ENCODE results near the gene PLCB1.
A peak's percentile ranks its signal among the peaks of the same experiment; 100 is the strongest.

The PLCB1 gene

GRCh38 chr20:8670893-8671215 is 538.8 kb downstream of the PLCB1 start:
- no peak for DNase-seq

DNA sequence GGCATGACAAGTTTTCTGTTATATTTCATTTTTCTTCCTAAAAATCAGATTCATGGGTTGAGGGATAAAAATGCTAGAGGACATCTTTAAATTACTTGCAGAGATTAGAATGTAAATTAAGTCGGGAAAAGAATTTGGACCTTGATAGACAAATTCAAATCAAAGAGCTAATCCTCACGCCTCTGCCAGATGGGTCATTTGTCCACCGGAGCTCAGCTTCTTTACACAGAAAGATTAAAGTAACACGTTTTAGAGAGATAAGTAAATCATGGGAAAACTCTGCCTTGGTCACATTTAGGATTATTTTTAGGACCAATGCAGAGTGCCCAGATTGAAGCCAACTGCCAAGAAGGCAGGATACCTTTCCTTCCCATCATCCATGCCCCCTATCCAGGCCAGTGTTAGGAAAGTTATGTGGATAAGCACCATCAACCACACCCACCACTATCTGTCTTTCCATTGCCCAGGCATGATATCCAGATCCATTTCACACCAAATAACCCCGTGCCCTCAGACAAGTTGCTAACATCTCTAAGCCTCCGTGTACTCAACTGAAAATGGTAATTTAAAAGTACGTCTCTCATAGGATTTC is 539.4 kb downstream of the PLCB1 start:
- no peak for DNase-seq

- DNase-seq, result no peak
Measured at GRCh38 chr20:8673116-8673515, 541.0 kb downstream of the PLCB1 start.

DNA sequence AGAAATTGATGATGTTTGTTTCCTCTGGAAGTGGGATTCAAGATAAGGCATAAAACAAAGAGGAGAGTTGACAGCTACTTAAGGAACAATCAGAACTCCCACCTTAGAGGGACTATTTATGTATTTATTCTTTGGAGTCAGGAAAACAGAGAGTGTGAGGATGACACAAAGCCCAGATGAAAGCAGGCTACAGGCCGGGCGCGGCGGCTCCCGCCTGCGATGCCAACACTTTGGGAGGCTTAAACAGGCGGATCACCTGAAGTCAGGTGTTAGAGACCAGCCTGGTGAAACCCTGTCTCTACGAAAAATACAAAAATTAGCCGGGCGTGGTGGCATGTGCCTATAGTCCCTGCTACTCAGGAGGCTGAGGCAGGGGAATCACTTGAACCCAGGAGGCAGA is 543.8 kb downstream of the PLCB1 start:
- no peak for DNase-seq

GRCh38 chr20:8678098-8678776 is 546.2 kb downstream of the PLCB1 start:
- DNase-seq, result no peak

DNA sequence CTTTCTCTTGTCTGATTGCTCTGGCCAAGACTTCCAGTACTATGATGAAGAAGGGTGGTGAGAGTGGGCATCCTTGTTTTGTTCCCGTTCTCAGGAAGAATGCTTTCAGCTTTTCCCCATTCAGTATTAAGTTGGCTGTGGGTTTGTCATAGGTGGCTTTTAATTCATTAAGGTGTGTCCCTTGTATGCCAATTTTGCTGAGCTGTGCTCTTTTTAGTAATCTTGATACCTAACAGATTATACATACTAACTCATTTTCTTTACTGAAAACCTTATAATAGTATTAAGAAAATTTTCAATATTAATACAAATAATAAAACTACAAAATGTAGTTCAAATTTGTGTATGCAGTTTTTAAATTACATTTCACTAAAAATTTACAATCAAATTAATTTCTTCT is 557.3 kb downstream of the PLCB1 start:
- no peak for DNase-seq

GRCh38 chr20:8690074-8690473 is 558.0 kb downstream of the PLCB1 start:
- no peak for DNase-seq

DNA sequence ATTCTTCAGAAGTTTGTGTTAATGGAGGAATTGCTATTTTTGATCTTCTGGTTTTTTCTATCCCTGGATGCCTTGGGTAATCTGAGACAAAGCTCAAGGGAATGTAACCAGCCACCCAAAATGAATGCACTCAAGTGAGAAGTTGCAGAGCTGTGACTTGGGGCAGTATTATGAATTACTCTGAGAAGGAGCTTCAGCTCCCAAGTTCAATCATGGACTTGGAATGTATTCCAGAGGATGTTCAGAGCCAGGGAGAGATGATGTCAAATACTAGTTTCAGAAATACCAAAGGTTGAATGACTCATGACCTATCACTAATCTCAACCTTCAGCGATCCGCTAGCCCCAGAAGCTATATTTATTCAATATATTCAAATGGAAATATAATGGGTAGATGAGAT is 561.6 kb downstream of the PLCB1 start:
- no peak for DNase-seq

GRCh38 chr20:8700756-8701155 is 568.7 kb downstream of the PLCB1 start:
- DNase-seq, result no peak

GRCh38 chr20:8706961-8707700 is 575.1 kb downstream of the PLCB1 start:
- no peak for DNase-seq

- DNase-seq, result no peak
Measured at GRCh38 chr20:8709627-8710026, 577.6 kb downstream of the PLCB1 start.

DNA sequence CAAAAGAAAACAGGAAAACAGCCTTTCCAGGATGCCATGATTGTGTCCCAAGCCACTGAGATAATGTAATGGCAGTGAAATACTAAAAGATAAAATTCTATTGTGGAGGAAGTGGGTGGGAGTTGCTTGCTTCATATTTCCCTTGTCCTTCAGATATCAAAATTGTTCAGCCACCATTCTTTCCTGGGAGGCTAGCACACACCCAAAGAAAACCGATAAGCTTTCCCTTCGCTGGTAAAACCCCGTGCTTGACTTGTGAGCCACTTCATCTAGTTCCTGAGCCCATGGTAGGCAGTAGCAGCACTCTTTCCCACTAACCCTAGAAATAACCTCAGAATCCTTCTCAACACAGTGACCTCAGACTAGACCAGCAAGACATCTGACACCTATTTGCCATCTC is 579.4 kb downstream of the PLCB1 start:
- no peak for DNase-seq

GRCh38 chr20:8714206-8714605 is 582.1 kb downstream of the PLCB1 start:
- no peak for DNase-seq

- no peak for DNase-seq
Measured at GRCh38 chr20:8718279-8718678, 586.2 kb downstream of the PLCB1 start.

- peak; percentile 89 for DNase-seq
Measured at GRCh38 chr20:8720089-8720488, 588.0 kb downstream of the PLCB1 start.

DNA sequence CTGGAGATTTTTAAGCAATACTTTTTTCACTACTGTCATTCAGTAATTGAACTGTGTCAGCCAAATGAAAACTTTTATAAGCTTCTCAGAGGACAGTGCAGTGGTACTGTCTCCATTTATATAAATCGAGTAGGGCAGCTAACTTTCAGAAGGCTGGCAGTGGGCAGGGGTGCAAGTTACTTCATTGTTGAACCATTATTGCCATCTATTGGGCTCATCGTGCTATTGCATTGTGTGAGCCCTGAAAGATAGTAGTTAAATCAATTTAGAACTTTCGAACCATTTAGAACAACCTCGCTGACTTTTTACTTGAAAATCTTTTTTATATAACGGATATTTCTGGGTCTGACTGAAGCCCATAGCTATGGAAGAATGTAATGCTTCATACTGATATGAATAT is 589.0 kb downstream of the PLCB1 start:
- peak; percentile 93 for DNase-seq

DNA sequence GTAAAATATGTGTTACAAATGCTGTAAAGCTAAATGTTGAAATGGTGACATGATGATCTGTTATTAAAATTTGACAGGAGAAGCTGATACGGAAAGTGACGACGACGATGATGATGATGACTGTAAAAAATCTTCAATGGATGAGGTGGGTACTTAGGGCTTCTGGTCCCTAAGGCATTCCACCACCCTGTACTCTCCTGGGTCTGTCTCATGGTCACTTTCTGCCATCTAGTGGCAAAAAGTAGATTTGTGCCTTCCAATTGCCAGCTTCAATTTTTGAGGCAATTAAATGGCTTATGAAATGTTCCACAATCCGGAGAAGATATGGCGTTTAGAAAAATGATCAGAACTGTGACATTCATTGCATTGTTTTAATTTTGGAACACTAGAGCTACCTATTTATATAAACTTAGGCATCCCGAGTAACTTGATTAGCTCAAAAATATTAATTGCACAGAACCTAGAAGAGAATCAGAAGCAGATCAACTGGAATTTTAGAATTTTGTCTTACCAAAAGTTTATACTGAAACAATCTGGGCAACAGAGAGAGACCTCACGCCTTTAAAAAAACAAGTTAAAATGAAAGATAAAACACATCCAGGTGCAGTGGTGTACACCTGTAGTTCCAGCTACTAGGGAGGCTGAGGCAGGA is 590.3 kb downstream of the PLCB1 start:
- DNase-seq, result peak; percentile 88

DNA sequence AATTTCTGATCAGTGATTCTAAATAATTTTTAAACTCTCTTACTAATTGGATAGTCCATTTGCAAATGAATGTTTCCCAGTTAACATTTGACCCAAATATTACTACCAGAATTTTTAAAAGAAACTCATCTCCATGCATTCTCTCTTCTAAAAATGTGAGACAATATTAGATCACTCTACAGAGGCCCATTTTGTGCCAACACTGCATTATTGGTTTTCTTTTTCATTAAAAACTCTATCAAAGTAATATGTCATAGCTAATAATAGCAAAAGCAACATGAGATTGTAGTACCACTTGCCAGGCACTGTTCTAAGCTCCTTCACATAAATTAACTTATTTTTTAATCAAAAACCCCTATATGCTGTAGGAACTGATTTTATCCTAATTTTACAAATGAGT is 591.2 kb downstream of the PLCB1 start:
- no peak for DNase-seq

DNA sequence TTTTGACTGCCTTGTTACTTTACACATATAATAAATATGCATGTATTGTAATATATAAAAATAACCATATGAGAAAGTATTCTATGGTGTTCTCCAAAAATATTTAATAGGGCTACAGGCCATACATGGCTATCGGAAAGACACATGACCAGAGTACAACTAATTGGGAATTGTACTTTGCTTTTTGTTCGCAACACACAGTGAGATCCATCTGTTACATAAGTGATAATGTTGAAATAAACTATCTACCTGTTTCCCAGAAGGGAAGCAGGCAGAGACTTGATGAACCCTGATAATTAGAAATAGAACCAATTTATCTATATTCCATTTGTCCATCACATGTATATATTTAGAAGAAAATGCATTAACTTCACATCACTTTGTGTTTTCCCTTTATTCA is 592.8 kb downstream of the PLCB1 start:
- DNase-seq, result no peak

DNA sequence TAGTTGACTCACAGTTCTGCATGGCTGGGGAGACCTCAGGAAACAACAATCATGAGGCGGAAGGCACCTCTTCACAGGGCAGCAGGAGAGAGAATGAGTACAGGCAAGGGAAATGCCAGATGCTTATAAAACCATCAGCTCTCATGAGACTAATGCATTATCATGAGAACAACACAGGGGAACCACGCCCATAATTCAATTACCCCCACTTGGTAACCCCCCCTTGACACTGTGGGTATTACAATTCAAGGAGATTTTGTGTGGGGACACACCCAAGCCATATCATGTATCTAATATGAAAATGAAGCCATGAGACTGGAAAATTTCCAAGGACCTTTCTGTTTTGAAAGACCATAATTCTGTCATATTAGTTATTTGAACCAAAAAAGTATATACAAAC is 594.4 kb downstream of the PLCB1 start:
- DNase-seq, result no peak

DNA sequence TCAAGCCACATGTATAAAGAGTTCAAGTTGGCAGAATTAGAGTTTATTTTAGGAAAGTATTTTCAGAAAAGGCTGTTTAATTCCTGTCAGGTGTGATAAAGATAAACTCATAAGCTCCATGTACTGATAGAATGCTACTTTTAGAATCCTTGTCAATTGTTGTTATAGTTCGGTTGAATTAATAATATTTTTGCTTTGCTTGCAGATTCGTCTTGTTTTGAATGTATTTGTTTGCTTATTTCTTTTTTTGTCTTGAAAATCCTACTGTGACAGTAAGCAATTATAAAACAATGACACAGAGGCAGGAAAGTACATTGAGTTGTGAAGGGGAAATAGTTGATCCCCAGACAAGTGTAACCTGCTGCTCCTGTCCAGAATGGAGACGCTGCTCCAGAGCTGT is 602.9 kb downstream of the PLCB1 start:
- no peak for DNase-seq

DNA sequence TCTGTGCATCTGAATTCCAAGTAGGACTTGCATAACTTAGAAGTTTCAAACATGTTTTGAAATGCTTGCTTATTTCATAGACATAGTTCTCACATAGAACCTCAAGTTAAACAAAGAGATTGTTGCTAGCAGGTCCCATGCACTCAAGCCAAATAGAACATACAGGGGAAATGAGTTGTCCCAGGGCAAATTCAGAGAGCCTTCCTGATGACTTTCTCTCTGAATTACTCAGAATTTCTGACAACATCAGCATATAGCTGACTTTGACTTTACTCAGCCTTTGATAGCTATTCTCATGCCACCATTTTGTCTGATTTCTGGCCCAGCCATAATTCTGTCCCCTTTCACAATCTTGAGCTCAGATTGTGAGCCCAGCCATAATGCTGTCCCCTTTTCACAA is 603.6 kb downstream of the PLCB1 start:
- DNase-seq, result no peak

- DNase-seq, result no peak
Measured at GRCh38 chr20:8740265-8740664, 608.2 kb downstream of the PLCB1 start.

DNA sequence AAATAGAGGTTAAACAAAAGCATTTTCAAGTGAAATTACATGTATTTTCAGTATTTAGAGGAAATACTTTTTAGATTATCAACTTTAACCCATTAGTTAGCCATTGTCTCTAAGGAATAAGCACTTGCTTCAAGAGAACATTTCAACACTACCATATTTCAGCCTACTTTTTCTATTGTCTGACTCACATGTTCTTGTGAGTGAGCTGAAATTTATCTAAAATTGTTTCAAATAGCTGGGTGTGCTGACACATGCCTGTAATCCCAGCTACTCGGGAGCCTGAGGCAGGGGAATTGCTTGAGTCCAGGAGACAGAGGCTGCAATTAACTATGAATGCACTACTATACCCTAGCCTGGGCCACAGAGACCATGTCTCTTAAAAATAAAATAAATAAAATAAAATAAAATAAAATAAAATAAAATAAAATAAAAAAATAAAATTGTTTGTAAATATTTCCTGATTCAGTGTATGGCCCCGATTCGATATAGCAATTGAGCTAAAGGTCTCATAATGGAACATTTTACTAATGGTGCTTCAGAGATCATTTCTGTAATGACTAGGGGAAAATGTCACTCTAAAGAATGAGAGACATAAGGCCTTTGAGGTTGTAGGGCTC is 612.3 kb downstream of the PLCB1 start:
- DNase-seq, result no peak

All from NCI-H510A treated with DMSO at 0.1 percent for 48 hours (cell line).